Stimulated activated CD8-positive, alpha-beta memory T cell treated with anti-CD3 and anti-CD28 coated beads, Interleukin-4, amount 100 ng/mL, for 1 hour (primary cell): Measurements from ENCODE around the gene STAB2.

Experiments
- DNase-seq, 2 donors: peaks; one replicate each; pipeline ENCODE4 v3.0.0-alpha.2; 2020; ENCODE audit warnings: low read depth in 2 of 2, low spot score in 1 of 2

The STAB2 gene

GRCh38 chr12:103779410-103780092, 192.5 kb downstream of the STAB2 start:
- no peak for DNase-seq

- DNase-seq, result no peak
Observed at GRCh38 chr12:103780093-103780440, 193.0 kb downstream of the STAB2 start.

GRCh38 chr12:103780992-103781391, 193.9 kb downstream of the STAB2 start:
- DNase-seq, result no peak

- DNase-seq, result no peak
Observed at GRCh38 chr12:103782399-103782798, 195.3 kb downstream of the STAB2 start.

- DNase-seq, result no peak
Observed at GRCh38 chr12:103783744-103784664, 196.9 kb downstream of the STAB2 start.

- DNase-seq, result no peak
Observed at GRCh38 chr12:103785243-103786031, 198.4 kb downstream of the STAB2 start.

- no peak for DNase-seq
Observed at GRCh38 chr12:103786201-103786600, 199.1 kb downstream of the STAB2 start.

- DNase-seq, result no peak
Observed at GRCh38 chr12:103791350-103791920, 204.4 kb downstream of the STAB2 start.

- DNase-seq, result no peak
Observed at GRCh38 chr12:103793046-103793445, 206.0 kb downstream of the STAB2 start.

GRCh38 chr12:103793512-103794045, 206.5 kb downstream of the STAB2 start:
- DNase-seq, result no peak

GRCh38 chr12:103794309-103795213, 207.5 kb downstream of the STAB2 start:
- DNase-seq, result no peak

- no peak for DNase-seq
Observed at GRCh38 chr12:103798586-103798985, 211.5 kb downstream of the STAB2 start.

- DNase-seq, result no peak
Observed at GRCh38 chr12:103799504-103799856, 212.4 kb downstream of the STAB2 start.

- no peak for DNase-seq
Observed at GRCh38 chr12:103799857-103800771, 213.0 kb downstream of the STAB2 start.

GRCh38 chr12:103801709-103802585, 214.9 kb downstream of the STAB2 start:
- no peak for DNase-seq

- DNase-seq, result no peak
Observed at GRCh38 chr12:103802586-103802886, 215.5 kb downstream of the STAB2 start.

GRCh38 chr12:103803847-103804246, 216.8 kb downstream of the STAB2 start:
- DNase-seq, result no peak

GRCh38 chr12:103805655-103806360, 218.7 kb downstream of the STAB2 start:
- no peak for DNase-seq
